ENCODE data around the gene GDF15. TPM values are rescaled to one million over a fixed set of nuclear protein-coding genes. Genes with fewer than 3 reads are reported as not detected.

Gene GDF15
- total RNA-seq, 4 donors from 2014 or later: 1.4 to 2.7 TPM; not detected in 2

GRCh38 chr19:18366021-18366435 is 19.9 kb upstream of the GDF15 start:
- Histone ChIP-seq H3K9me3 (no peaks in the 10 kb centered on the region), H3K4me3 (no peak overlapping the region), H3K27ac (peak overlapping the region in 3 of 4 donors; percentile 63 to 66 (median 63)), H3K36me3 (peaks cover 0 to 18% of the 10 kb centered on the region in 2 donors), H3K4me1 (peaks cover 0 to 10% of the 10 kb centered on the region in 2 donors), H3K27me3 (no peaks in the 10 kb centered on the region)
- DNase-seq (no peak), ATAC-seq (peak; percentile 36 to 55)
- intact Hi-C loops (cut with DNase I; ENCODE audit: low total_unique reads) (no loop called here), in situ Hi-C loops (cut with MboI; ENCODE audit: low sequenced_read_pairs in 4 of 4) (no loop called here)
- TF ChIP-seq CTCF (IDR thresholded peaks at IDR 0.05 in 4 of 5, conservative IDR thresholded peaks at IDR 0.05 in 1 of 5) (no peak), POLR2A (IDR thresholded peaks at IDR 0.05) (no peak)

- in situ Hi-C loops (cut with MboI; ENCODE audit: low sequenced_read_pairs in 4 of 4): no loop called here
- H3K27me3 ChIP-seq: no peaks in the 10 kb centered on the region
- intact Hi-C loops (cut with DNase I; ENCODE audit: low total_unique reads): no loop called here
- ATAC-seq (no peak), DNase-seq (no peak)
- H3K4me3 ChIP-seq: no peak overlapping the region
- H3K27ac ChIP-seq: peak overlapping the region in 1 of 4 donors; percentile 13
- TF ChIP-seq CTCF (IDR thresholded peaks at IDR 0.05 in 4 of 5, conservative IDR thresholded peaks at IDR 0.05 in 1 of 5): no peak
- peaks cover 0 to under 1% of the 10 kb centered on the region in 2 donors for H3K36me3 ChIP-seq
- H3K4me1 ChIP-seq: peaks cover 0 to 10% of the 10 kb centered on the region in 2 donors
- H3K9me3 ChIP-seq: no peaks in the 10 kb centered on the region
Observed at GRCh38 chr19:18368504-18369222, 17.3 kb upstream of the GDF15 start.

GRCh38 chr19:18373407-18373891 is 12.5 kb upstream of the GDF15 start:
- Histone ChIP-seq H3K4me1 (peaks cover 7 to 8% of the 10 kb centered on the region in 2 donors), H3K9me3 (no peaks in the 10 kb centered on the region), H3K36me3 (no peaks in the 10 kb centered on the region), H3K27me3 (no peaks in the 10 kb centered on the region), H3K4me3 (no peak overlapping the region), H3K27ac (peak overlapping the region; percentile 76 to 87 (median 84))
- intact Hi-C loops (cut with DNase I; ENCODE audit: low total_unique reads): no loop called here
- no peak for DNase-seq
- in situ Hi-C loops (cut with MboI; ENCODE audit: low sequenced_read_pairs in 4 of 4): no loop called here
- TF ChIP-seq CTCF (IDR thresholded peaks at IDR 0.05 in 4 of 5, conservative IDR thresholded peaks at IDR 0.05 in 1 of 5) (no peak), POLR2A (IDR thresholded peaks at IDR 0.05) (no peak)
- no peak for ATAC-seq

- in situ Hi-C loops (cut with MboI; ENCODE audit: low sequenced_read_pairs in 4 of 4) (no loop called here), intact Hi-C loops (cut with DNase I; ENCODE audit: low total_unique reads) (no loop called here)
- TF ChIP-seq CTCF (IDR thresholded peaks at IDR 0.05 in 4 of 5, conservative IDR thresholded peaks at IDR 0.05 in 1 of 5): no peak
- peak in 1 of 2 donors; percentile 40 for TF ChIP-seq POLR2A (IDR thresholded peaks at IDR 0.05)
- Histone ChIP-seq H3K4me3 (peak overlapping the region in 1 of 4 donors; percentile 10), H3K36me3 (no peaks in the 10 kb centered on the region), H3K9me3 (no peaks in the 10 kb centered on the region), H3K27me3 (no peaks in the 10 kb centered on the region), H3K4me1 (peaks cover 7 to 8% of the 10 kb centered on the region in 2 donors), H3K27ac (peak overlapping the region; percentile 76 to 87 (median 84))
- DNase-seq (peak; percentile 88 to 94), ATAC-seq (peak; percentile 90 to 91)
Observed at GRCh38 chr19:18373892-18374629, 11.9 kb upstream of the GDF15 start.
